ENCODE results near the gene ADAT2. TPM values are rescaled to one million over a fixed set of nuclear protein-coding genes. Genes with fewer than 3 reads are reported as not detected.
A peak's percentile ranks its signal among the peaks of the same experiment; 100 is the strongest.

Gene ADAT2
- total and polyA plus RNA-seq, 2 of the 13 experiments (the other 11 are each of a cell fraction or from before 2014, with no cell fraction given), result 10.5 to 18.3 TPM

- no peak for TF ChIP-seq ZHX1 (CRISPR knock-in tag; IDR thresholded peaks at IDR 0.05; ENCODE audit: low read depth)
- TF ChIP-seq SIX4 (CRISPR knock-in tag; IDR thresholded peaks at IDR 0.05), result peak; percentile 73
- TF ChIP-seq ZNF503 (CRISPR knock-in tag; IDR thresholded peaks at IDR 0.05), result peak; percentile 97
- TF ChIP-seq MBNL3 (CRISPR knock-in tag; conservative IDR thresholded peaks at IDR 0.05), result no peak
- TF ChIP-seq ZNF121 (CRISPR knock-in tag; IDR thresholded peaks at IDR 0.05), result no peak
- TF ChIP-seq ZNF674 (CRISPR knock-in tag; IDR thresholded peaks at IDR 0.05; ENCODE audit: low read depth), result no peak
- TF ChIP-seq STAT5B (CRISPR knock-in tag; IDR thresholded peaks at IDR 0.05), result 0 out of 2 replicates have a peak, but pooled peaks have one; percentile 26
- TF ChIP-seq ZMYM3 (CRISPR knock-in tag; IDR thresholded peaks at IDR 0.05), result no peak
- TF ChIP-seq ZNF713 (CRISPR knock-in tag; IDR thresholded peaks at IDR 0.05), result no peak
- no peak for TF ChIP-seq BHLHE40 (IDR thresholded peaks at IDR 0.05; ENCODE audit: low read length)
- no peak for TF ChIP-seq FIP1L1 (IDR thresholded peaks at IDR 0.05; ENCODE audit: borderline replicate concordance, insufficient read depth, low read depth, low read length)
- no peak for TF ChIP-seq ATM (IDR thresholded peaks at IDR 0.05; ENCODE audit: borderline replicate concordance)
- TF ChIP-seq ZNF24 (IDR thresholded peaks at IDR 0.05), result no peak
- no peak for TF ChIP-seq NFATC3 (CRISPR knock-in tag; IDR thresholded peaks at IDR 0.05)
- no peak for TF ChIP-seq ZFP37 (CRISPR knock-in tag; IDR thresholded peaks at IDR 0.05; ENCODE audit: borderline replicate concordance)
- TF ChIP-seq AHR (CRISPR knock-in tag; IDR thresholded peaks at IDR 0.05), result no peak; the same call in 1 of the 2 replicates
- no peak for TF ChIP-seq GMEB1 (CRISPR knock-in tag; IDR thresholded peaks at IDR 0.05; ENCODE audit: borderline replicate concordance)
- no peak for TF ChIP-seq BRCA1 (CRISPR knock-in tag; IDR thresholded peaks at IDR 0.05)
- peak; percentile 57; the same call in 1 of the 2 replicates for TF ChIP-seq IRF2 (CRISPR knock-in tag; IDR thresholded peaks at IDR 0.05)
- no peak for TF ChIP-seq KAT2B (IDR thresholded peaks at IDR 0.05; ENCODE audit: borderline replicate concordance, low read depth, low read length)
- TF ChIP-seq UBTF (CRISPR knock-in tag; IDR thresholded peaks at IDR 0.05), result no peak
- TF ChIP-seq MLLT10 (CRISPR knock-in tag; IDR thresholded peaks at IDR 0.05), result no peak
These were observed 39.6 kb downstream of the ADAT2 start (continued) for GRCh38 chr6:143410859-143411270.
